Loucy (cell line): ENCODE data around the gene RNF166.

ENCODE experiments used
- H2AFZ ChIP-seq: fragments of 200-600 bp; sonication (generic); 2 replicates; pipeline ENCODE4 v1.6.0; 2016; ENCODE audit warnings: antibody characterized with exemption, mild to moderate bottlenecking, low read length, moderate library complexity
- H3F3A ChIP-seq: fragments of 200-600 bp; 2 replicates; pipeline ENCODE4 v1.6.0; 2016; ENCODE audit warnings: antibody characterized with exemption, low read depth, mild to moderate bottlenecking
- H3K27me3 ChIP-seq: fragments of 200-600 bp; sonication (generic); 2 replicates; pipeline ENCODE4 v1.6.1; 2014; ENCODE audit warnings: low read length, mild to moderate bottlenecking; ENCODE audit not compliant: insufficient read depth, poor library complexity, severe bottlenecking
- H3K36me3 ChIP-seq: fragments of 200-600 bp; sonication (generic); 2 replicates; pipeline ENCODE4 v1.6.1; 2016; ENCODE audit warnings: low read length; ENCODE audit not compliant: insufficient read depth
- H3K4me1 ChIP-seq: fragments of 200-600 bp; sonication (generic); 2 replicates; pipeline ENCODE4 v1.5.1; 2014; ENCODE audit warnings: low read length, mild to moderate bottlenecking; ENCODE audit not compliant: insufficient read depth, poor library complexity, severe bottlenecking
- H3K4me2 ChIP-seq: fragments of 200-600 bp; sonication (generic); 2 replicates; pipeline ENCODE4 v1.6.0; 2014; ENCODE audit warnings: antibody characterized with exemption, low read length, low read depth, mild to moderate bottlenecking; ENCODE audit not compliant: poor library complexity, severe bottlenecking
- H3K4me3 ChIP-seq: fragments of 200-600 bp; sonication (generic); 2 replicates; pipeline ENCODE4 v1.5.1; 2014; ENCODE audit warnings: low read length, mild to moderate bottlenecking, mixed read lengths; ENCODE audit not compliant: poor library complexity, severe bottlenecking
- H3K79me2 ChIP-seq: fragments of 200-600 bp; sonication (generic); 2 replicates; pipeline ENCODE4 v1.6.1; 2014; ENCODE audit warnings: low read length; ENCODE audit not compliant: insufficient read depth
- H3K9ac ChIP-seq: fragments of 200-600 bp; sonication (generic); 2 replicates; pipeline ENCODE4 v1.6.0; 2014; ENCODE audit warnings: mild to moderate bottlenecking, low read depth, low read length, moderate library complexity; ENCODE audit not compliant: poor library complexity, severe bottlenecking
- H3K9me2 ChIP-seq: fragments of 200-600 bp; sonication (generic); replicated peaks from 2 replicates; pipeline ENCODE4 v1.6.1; 2016; ENCODE audit warnings: low read depth, low read length, mixed read lengths
- H3K9me3 ChIP-seq: fragments of 200-600 bp; sonication (generic); 2 replicates; pipeline ENCODE4 v1.6.1; 2014; ENCODE audit warnings: mild to moderate bottlenecking, antibody characterized with exemption, low read length, low read depth; ENCODE audit not compliant: insufficient read depth
- H4K20me1 ChIP-seq: fragments of 200-600 bp; sonication (generic); 2 replicates; pipeline ENCODE4 v1.6.0; 2014; ENCODE audit warnings: antibody characterized with exemption, low read length, mild to moderate bottlenecking; ENCODE audit not compliant: insufficient read depth, poor library complexity, severe bottlenecking
- CTCF ChIP-seq: fragments of 200-600 bp; sonication (generic); conservative IDR thresholded peaks from 2 replicates; pipeline ENCODE4 v1.5.1; 2014; ENCODE audit warnings: mild to moderate bottlenecking, antibody characterized with exemption, low read length
- EZH2phosphoT487 ChIP-seq: fragments of 200-600 bp; IDR thresholded peaks from 2 replicates; pipeline ENCODE4 v1.6.1; 2018; ENCODE audit warnings: antibody characterized with exemption, mild to moderate bottlenecking, moderate library complexity, borderline replicate concordance

Gene RNF166

GRCh38 chr16:88736088-88736487 is 29.9 kb upstream of the RNF166 start:
- TF ChIP-seq CTCF: no peak
- TF ChIP-seq EZH2phosphoT487: no peak
- Histone ChIP-seq H3K4me2 (no peak overlapping the region), H3K9ac (no peak overlapping the region), H3F3A (no peaks in the 10 kb centered on the region), H3K36me3 (peaks cover 30% of the 10 kb centered on the region; the same call in 1 of the 2 replicates), H3K27me3 (no peaks in the 10 kb centered on the region), H2AFZ (no peak overlapping the region), H3K9me3 (no peaks in the 10 kb centered on the region), H3K9me2 (no peaks in the 10 kb centered on the region), H4K20me1 (no peaks in the 10 kb centered on the region), H3K79me2 (no peaks in the 10 kb centered on the region), H3K4me3 (no peak overlapping the region), H3K4me1 (no peaks in the 10 kb centered on the region)

DNA sequence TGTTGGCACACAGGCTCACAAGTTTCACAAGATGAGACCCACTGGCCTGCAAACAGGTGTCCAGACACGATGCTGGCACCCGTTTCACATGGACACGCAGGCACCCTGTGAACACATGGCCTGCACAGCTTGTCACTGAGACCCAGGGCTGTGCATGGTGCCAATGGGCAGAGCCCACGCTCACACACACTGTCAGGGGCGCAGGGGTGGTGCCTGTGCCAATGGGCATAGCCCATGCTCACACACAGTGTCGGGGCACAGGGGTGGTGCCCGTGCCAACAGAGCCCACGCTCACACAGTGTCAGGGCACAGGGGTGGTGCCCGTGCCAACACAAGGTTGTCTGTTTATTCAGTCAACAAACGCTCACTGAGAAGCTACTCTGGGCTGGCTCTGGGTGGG is 29.4 kb upstream of the RNF166 start:
- Histone ChIP-seq H3K9me2 (no peaks in the 10 kb centered on the region), H3K9ac (no peak overlapping the region), H3F3A (no peaks in the 10 kb centered on the region), H3K4me3 (no peak overlapping the region), H3K27me3 (no peaks in the 10 kb centered on the region), H2AFZ (no peak overlapping the region), H3K4me1 (no peaks in the 10 kb centered on the region), H3K79me2 (no peaks in the 10 kb centered on the region), H3K36me3 (peaks cover 30% of the 10 kb centered on the region; the same call in 1 of the 2 replicates), H3K4me2 (no peak overlapping the region), H4K20me1 (no peaks in the 10 kb centered on the region), H3K9me3 (no peaks in the 10 kb centered on the region)
- no peak for TF ChIP-seq EZH2phosphoT487
- no peak for TF ChIP-seq CTCF

- TF ChIP-seq EZH2phosphoT487: no peak
- TF ChIP-seq CTCF: no peak
- Histone ChIP-seq H3K36me3 (peaks cover 30% of the 10 kb centered on the region; the same call in 1 of the 2 replicates), H3K4me2 (no peak overlapping the region), H3K9me2 (no peaks in the 10 kb centered on the region), H3K9ac (no peak overlapping the region), H3F3A (no peaks in the 10 kb centered on the region), H3K79me2 (no peaks in the 10 kb centered on the region), H4K20me1 (no peaks in the 10 kb centered on the region), H2AFZ (no peak overlapping the region), H3K9me3 (no peaks in the 10 kb centered on the region), H3K27me3 (no peaks in the 10 kb centered on the region), H3K4me3 (no peak overlapping the region), H3K4me1 (no peaks in the 10 kb centered on the region)
Measured at GRCh38 chr16:88735121-88735520, 28.9 kb upstream of the RNF166 start.
